CD4-positive, alpha-beta memory T cell (primary cell): Measurements from ENCODE around the gene MPV17L2. TPM values are rescaled to one million over a fixed set of nuclear protein-coding genes. Genes with fewer than 3 reads are reported as not detected.

Source experiments
- CTCF ChIA-PET: fragments of 350-600 bp; sonication (Branson Sonifier 250); formaldehyde crosslinking; loops from one replicate; lab custom pipeline; 2021; ENCODE audit warnings: inconsistent platforms; ENCODE audit not compliant: partially characterized antibody; lab: Charles Lee
- POLR2A ChIA-PET: fragments of 350-600 bp; sonication (Branson Sonifier 250); formaldehyde crosslinking; loops from one replicate; lab custom pipeline; 2021; ENCODE audit not compliant: partially characterized antibody; lab: Charles Lee
- DNase-seq, 5 donors: peaks; one replicate each; pipeline versions ENCODE4 v3.0.0 to v3.0.0-alpha.2; 2020 to 2022; ENCODE audit warnings: mixed read lengths in 1 of 5
- H3K27ac ChIP-seq: one replicate; pipeline ENCODE4 v1.7.0; 2013; ENCODE audit warnings: low read depth, low read length
- H3K27me3 ChIP-seq: 2 replicates; pipeline ENCODE4 v1.7.0; 2013; ENCODE audit warnings: mild to moderate bottlenecking, low read length, moderate library complexity; ENCODE audit not compliant: insufficient read depth
- H3K36me3 ChIP-seq: 2 replicates; pipeline ENCODE4 v1.7.0; 2013; ENCODE audit warnings: mild to moderate bottlenecking, low read length, moderate library complexity; ENCODE audit not compliant: insufficient read depth
- H3K4me1 ChIP-seq: 2 replicates; pipeline ENCODE4 v1.7.0; 2013; ENCODE audit warnings: mild to moderate bottlenecking, low read length, moderate library complexity; ENCODE audit not compliant: insufficient read depth
- H3K4me3 ChIP-seq, 2 donors: one replicate each; pipeline ENCODE4 v1.7.0; 2013; ENCODE audit warnings: low read length in 2 of 2, mild to moderate bottlenecking in 1 of 2
- H3K9me3 ChIP-seq, 2 donors: one replicate each; pipeline ENCODE4 v1.7.0; 2013; ENCODE audit warnings: low read length in 2 of 2, control low read depth in 1 of 2; ENCODE audit not compliant: control insufficient read depth in 1 of 2
- H3K27ac Mint-ChIP-seq, 7 donors: one replicate each; pipeline ENCODE4 v1.8.0; 2020 to 2021; ENCODE audit warnings: mixed read lengths in 7 of 7, mild to moderate bottlenecking in 6 of 7, inconsistent platforms in 3 of 7, moderate library complexity in 3 of 7
- H3K27me3 Mint-ChIP-seq, 2 donors: one replicate each; pipeline ENCODE4 v1.8.0; 2020 to 2021; ENCODE audit warnings: mixed read lengths in 2 of 2
- H3K36me3 Mint-ChIP-seq, 2 donors: one replicate each; pipeline ENCODE4 v1.8.0; 2020 to 2021; ENCODE audit warnings: mixed read lengths in 2 of 2, inconsistent platforms in 1 of 2, mild to moderate bottlenecking in 1 of 2
- H3K4me1 Mint-ChIP-seq, 4 donors: one replicate each; pipeline ENCODE4 v1.8.0; 2020 to 2021; ENCODE audit warnings: mixed read lengths in 4 of 4, mild to moderate bottlenecking in 1 of 4
- H3K4me3 Mint-ChIP-seq, 8 donors: one replicate each; pipeline ENCODE4 v1.8.0; 2020 to 2021; ENCODE audit warnings: mixed read lengths in 8 of 8, mild to moderate bottlenecking in 7 of 8, moderate library complexity in 6 of 8, inconsistent platforms in 3 of 8
- H3K9me3 Mint-ChIP-seq, 8 donors: one replicate each; pipeline ENCODE4 v1.8.0; 2020 to 2021; ENCODE audit warnings: mixed read lengths in 8 of 8, mild to moderate bottlenecking in 5 of 8, inconsistent platforms in 3 of 8, moderate library complexity in 1 of 8
- intact Hi-C: fragments of 100-400 bp; cut with micrococcal nuclease; formaldehyde crosslinking; loops from one replicate; pipeline ENCODE4 v1.15.1; 2023
- polyA plus RNA-seq, 2 donors: library from polyadenylated mRNA; unstranded; fragments of 300-500 nt; fragmentation: Illumina TruSeq; gene quantifications; one replicate each; pipeline ENCODE4 v1.2.3, GENCODE V29; 2021
- total RNA-seq, 2 experiments: library from RNA; stranded (reverse); gene quantifications; one replicate each; pipeline ENCODE4 v1.2.3, GENCODE V29; 2021

The MPV17L2 gene
- total and polyA plus RNA-seq, 4 experiments from 2014 or later = 7.6 to 13.7 (median 9.1) TPM

DNA sequence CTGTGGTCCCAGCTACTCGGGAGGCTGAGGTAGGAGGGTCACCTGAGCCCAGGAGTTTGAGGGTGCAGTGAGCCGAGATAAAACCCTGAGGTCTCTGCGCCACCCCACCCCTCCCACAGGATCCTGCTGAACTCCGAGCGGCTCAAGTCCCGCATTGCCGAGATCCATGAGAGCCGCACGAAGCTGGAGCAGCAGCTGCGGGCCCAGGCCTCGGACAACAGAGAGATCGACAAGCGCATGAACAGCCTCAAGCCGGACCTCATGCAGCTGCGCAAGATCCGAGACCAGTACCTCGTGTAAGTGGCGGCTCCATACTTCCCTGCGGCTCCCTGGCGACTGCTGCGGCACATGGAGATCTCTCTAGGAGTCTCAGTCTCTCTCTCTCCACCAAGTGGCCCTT, 26.0 kb upstream of the MPV17L2 start:
- Histone ChIP-seq H3K9me3 (no peaks in the 10 kb centered on the region), H3K4me1 (no peaks in the 10 kb centered on the region), H3K36me3 (peaks cover 12% of the 10 kb centered on the region), H3K27ac (no peak overlapping the region), H3K4me3 (no peak overlapping the region), H3K27me3 (no peaks in the 10 kb centered on the region)
- Mint-ChIP-seq H3K27ac (no peak overlapping the region), H3K27me3 (no peaks in the 10 kb centered on the region), H3K9me3 (no peaks in the 10 kb centered on the region), H3K36me3 (peaks cover 25 to 29% of the 10 kb centered on the region in 2 donors), H3K4me3 (no peak overlapping the region), H3K4me1 (peaks cover 2 to 5% (median 3%) of the 10 kb centered on the region in 4 donors)
- ChIA-PET POLR2A (interaction anchor here (0.9 to 1.1 kb wide), 2 partner anchors 54 to 70 kb away, joined by 3 read pairs; partner anchors contain the start of gene MAST3), CTCF (interaction anchor here (1.2 to 12.0 kb wide), 3 partner anchors 25 to 56 kb away, joined by 4 to 125 read pairs (median 4); no protein-coding TSS in a partner anchor)
- DNase-seq = no peak
- intact Hi-C loops = loop anchor here (10.0 kb wide), 1 partner anchor 222 kb away; no protein-coding TSS in a partner anchor

DNA sequence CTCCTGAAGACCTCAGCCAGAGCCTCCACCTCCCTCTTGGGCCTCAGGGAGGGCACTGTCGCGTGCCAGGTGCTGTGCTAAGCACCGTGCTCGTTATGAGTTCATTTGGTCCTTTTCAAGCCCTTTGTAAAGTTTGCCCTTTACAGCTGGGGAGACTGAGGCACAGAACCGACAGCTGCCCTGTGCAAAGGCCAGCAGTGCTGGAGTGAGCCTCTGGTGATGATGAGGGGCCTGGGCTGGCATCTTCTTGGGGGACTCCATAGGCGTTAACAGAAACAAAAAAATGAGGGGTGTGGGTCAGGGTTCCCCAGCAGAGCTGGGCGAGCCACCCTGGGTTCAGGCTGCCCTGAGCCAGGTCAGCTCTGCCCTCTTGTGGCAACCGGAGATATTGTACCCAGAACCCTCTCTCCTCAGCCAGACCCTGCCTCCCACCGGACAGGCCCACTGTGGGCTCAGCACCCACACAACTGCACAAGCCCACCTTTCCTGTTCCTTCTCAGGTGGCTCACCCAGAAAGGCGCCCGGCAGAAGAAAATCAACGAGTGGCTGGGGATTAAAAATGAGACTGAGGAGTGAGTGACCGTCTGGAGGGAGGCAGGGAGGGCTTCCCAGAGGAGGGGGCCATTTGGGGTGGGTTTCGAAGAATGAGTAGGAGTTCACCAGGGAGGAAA, 24.9 kb upstream of the MPV17L2 start:
- intact Hi-C loops = loop anchor here (1.0 to 10.0 kb wide), 3 partner anchors 55 to 223 kb away; no protein-coding TSS in a partner anchor
- H3K27ac Mint-ChIP-seq = peak overlapping the region in 6 of 7 donors; percentile 4 to 70 (median 34)
- CTCF ChIA-PET = interaction anchor here (0.7 to 12.0 kb wide), 13 partner anchors 13 to 161 kb away, joined by 3 to 125 read pairs (median 4); a partner anchor contains a TSS
- Histone ChIP-seq H3K27me3 (no peaks in the 10 kb centered on the region), H3K27ac (no peak overlapping the region), H3K9me3 (no peaks in the 10 kb centered on the region), H3K36me3 (peaks cover 9% of the 10 kb centered on the region), H3K4me1 (peaks cover under 1% of the 10 kb centered on the region), H3K4me3 (no peak overlapping the region)
- H3K4me3 Mint-ChIP-seq = no peak overlapping the region
- H3K36me3 Mint-ChIP-seq = peaks cover 24 to 25% of the 10 kb centered on the region in 2 donors
- H3K27me3 Mint-ChIP-seq = no peaks in the 10 kb centered on the region
- peak in 4 of 5 donors; percentile 56 to 62 (median 56) for DNase-seq
- POLR2A ChIA-PET = interaction anchor here (0.6 to 1.2 kb wide), 5 partner anchors 24 to 73 kb away, joined by 3 to 6 read pairs (median 3); no protein-coding TSS in a partner anchor
- no peaks in the 10 kb centered on the region for H3K9me3 Mint-ChIP-seq
- peaks cover 2 to 8% (median 4%) of the 10 kb centered on the region in 4 donors for H3K4me1 Mint-ChIP-seq

DNA sequence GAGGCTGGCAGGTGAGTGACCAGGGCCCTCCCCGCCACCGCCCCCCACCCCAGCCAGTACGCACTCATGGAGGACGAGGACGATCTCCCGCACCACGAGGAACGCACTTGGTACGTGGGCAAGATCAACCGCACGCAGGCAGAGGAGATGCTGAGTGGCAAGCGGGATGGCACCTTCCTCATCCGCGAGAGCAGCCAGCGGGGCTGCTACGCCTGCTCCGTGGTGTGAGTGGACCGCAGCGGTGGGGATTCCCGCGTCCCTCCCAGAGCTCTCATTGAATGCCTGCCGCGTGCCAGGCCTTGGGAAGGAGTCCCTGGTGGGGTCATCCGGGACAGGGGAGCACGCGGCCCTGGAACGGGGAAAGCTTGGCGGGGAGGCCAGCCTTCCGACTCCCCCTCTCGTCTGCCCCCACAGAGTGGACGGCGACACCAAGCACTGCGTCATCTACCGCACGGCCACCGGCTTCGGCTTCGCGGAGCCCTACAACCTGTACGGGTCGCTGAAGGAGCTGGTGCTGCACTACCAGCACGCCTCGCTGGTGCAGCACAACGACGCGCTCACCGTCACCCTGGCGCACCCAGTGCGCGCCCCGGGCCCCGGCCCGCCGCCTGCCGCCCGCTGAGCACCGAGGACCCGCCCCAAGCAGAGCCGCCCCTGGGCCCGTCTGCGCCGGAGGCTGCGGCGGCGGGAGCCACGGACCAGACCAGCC, 24.2 kb upstream of the MPV17L2 start:
- Mint-ChIP-seq H3K27ac (no peak overlapping the region), H3K4me3 (no peak overlapping the region), H3K36me3 (peaks cover 20 to 21% of the 10 kb centered on the region in 2 donors), H3K4me1 (peaks cover 3 to 8% (median 5%) of the 10 kb centered on the region in 4 donors), H3K27me3 (no peaks in the 10 kb centered on the region), H3K9me3 (no peaks in the 10 kb centered on the region)
- peaks cover 4% of the 10 kb centered on the region for H3K4me1 ChIP-seq
- ChIA-PET POLR2A (interaction anchor here (0.6 to 1.2 kb wide), 5 partner anchors 23 to 72 kb away, joined by 3 to 6 read pairs (median 3); no protein-coding TSS in a partner anchor), CTCF (interaction anchor here (1.1 to 12.0 kb wide), 7 partner anchors 17 to 162 kb away, joined by 3 to 125 read pairs (median 5); a partner anchor contains a TSS)
- no peaks in the 10 kb centered on the region for H3K27me3 ChIP-seq
- H3K9me3 ChIP-seq = no peaks in the 10 kb centered on the region
- no peak overlapping the region for H3K4me3 ChIP-seq
- no peak for DNase-seq
- peaks cover 7% of the 10 kb centered on the region for H3K36me3 ChIP-seq
- no peak overlapping the region for H3K27ac ChIP-seq
- intact Hi-C loops = loop anchor here (1.0 to 10.0 kb wide), 3 partner anchors 56 to 224 kb away; no protein-coding TSS in a partner anchor

DNA sequence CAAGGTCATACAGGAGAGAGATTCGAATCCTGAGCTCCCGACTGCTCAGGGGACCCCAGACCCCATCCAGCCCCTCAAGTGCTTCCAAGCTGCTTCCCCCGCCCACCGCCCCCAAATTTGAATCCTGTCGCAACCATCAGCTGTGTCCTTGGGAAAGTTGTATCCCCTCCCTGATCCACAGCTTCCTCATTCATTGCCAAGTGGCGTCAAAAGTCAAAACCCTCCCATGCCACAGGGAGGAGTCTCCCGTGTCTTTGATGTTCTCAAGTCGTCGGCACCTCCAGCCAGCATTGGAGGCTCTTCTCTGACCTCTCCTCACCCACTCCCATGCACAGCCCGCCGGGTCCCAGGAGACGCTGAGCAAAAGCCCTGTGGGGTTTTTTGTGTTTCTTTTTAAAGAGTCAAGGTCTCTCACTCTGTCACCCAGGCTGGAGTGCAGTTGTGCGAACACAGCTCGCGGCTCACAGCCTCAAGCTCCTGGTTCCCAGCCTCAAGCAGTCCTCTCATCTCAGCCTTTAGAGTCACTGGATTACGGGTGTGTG, 22.2 kb upstream of the MPV17L2 start:
- POLR2A ChIA-PET = interaction anchor here (1.2 kb wide), 1 partner anchor 21 kb away, joined by 4 read pairs; no protein-coding TSS in a partner anchor
- intact Hi-C loops = no loop called here

DNA sequence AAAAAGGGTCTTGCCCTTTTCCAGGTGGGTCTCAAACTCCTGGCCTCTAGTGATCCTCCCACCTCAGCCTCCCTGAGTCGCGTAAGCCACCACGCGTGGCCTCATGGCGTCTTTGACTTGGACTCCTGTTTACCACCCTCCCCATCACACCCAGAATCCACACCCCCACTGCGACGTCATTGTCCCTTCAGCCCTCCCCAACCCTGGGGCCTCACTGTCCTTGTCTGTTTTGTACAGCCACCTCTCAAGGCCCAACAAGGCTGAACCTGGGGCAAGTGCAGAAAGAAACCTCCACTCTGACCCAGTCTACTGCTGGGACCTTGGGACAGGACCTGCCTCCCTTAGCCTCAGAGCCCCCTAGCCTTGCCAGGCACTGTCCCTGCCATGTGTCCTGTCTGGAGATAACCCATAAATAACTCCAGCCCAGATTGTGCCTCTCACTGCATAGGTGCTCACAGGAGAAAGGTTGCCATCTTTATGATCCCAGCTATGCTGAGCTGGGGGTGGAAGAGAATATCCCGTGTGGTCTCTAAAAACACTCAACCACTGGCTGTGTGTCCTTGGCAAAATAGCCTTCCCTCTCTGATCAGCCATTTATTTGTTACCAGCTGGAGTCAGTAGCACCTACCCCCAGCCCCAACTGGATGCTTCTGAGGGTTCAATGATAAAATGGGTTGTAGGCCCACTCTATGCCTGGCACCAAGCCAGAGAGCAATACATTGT, 21.3 kb upstream of the MPV17L2 start:
- H3K27me3 ChIP-seq = no peaks in the 10 kb centered on the region
- no peaks in the 10 kb centered on the region for H3K36me3 ChIP-seq
- peaks cover 18% of the 10 kb centered on the region for H3K4me1 ChIP-seq
- no peak overlapping the region for H3K27ac ChIP-seq
- H3K27me3 Mint-ChIP-seq = no peaks in the 10 kb centered on the region
- no peak for DNase-seq
- intact Hi-C loops = loop anchor here (2.0 kb wide), 1 partner anchor 21 kb away; the partner anchor contains the start of gene MPV17L2
- POLR2A ChIA-PET = interaction anchor here (0.5 kb wide), 1 partner anchor 108 kb away, joined by 4 read pairs; no protein-coding TSS in a partner anchor
- CTCF ChIA-PET = interaction anchor here (1.2 to 3.1 kb wide), 3 partner anchors 8 to 59 kb away, joined by 3 to 20 read pairs (median 3); no protein-coding TSS in a partner anchor
- H3K27ac Mint-ChIP-seq = peak overlapping the region in 4 of 7 donors; percentile 15 to 68 (median 53)
- peaks cover 17% of the 10 kb centered on the region in 2 donors for H3K36me3 Mint-ChIP-seq
- H3K4me3 Mint-ChIP-seq = peak overlapping the region in 2 of 8 donors; percentile 5 to 6
- peaks cover 5 to 24% (median 13%) of the 10 kb centered on the region in 4 donors for H3K4me1 Mint-ChIP-seq
- H3K9me3 ChIP-seq = no peaks in the 10 kb centered on the region
- H3K9me3 Mint-ChIP-seq = no peaks in the 10 kb centered on the region
- H3K4me3 ChIP-seq = no peak overlapping the region

More for the DNA sequence above, 22.2 kb upstream of the MPV17L2 start:
- H3K4me1 Mint-ChIP-seq = peaks cover 5 to 24% (median 13%) of the 10 kb centered on the region in 4 donors
- Histone ChIP-seq H3K4me1 (peaks cover 18% of the 10 kb centered on the region), H3K4me3 (no peak overlapping the region), H3K36me3 (peaks cover 4% of the 10 kb centered on the region), H3K9me3 (no peaks in the 10 kb centered on the region), H3K27ac (no peak overlapping the region), H3K27me3 (no peaks in the 10 kb centered on the region)
- H3K27me3 Mint-ChIP-seq = no peaks in the 10 kb centered on the region
- H3K36me3 Mint-ChIP-seq = peaks cover 18 to 22% of the 10 kb centered on the region in 2 donors
- peak overlapping the region in 4 of 7 donors; percentile 15 to 50 (median 46) for H3K27ac Mint-ChIP-seq
- H3K4me3 Mint-ChIP-seq = no peak overlapping the region
- DNase-seq = no peak
- H3K9me3 Mint-ChIP-seq = no peaks in the 10 kb centered on the region
- CTCF ChIA-PET = interaction anchor here (0.6 to 3.1 kb wide), 5 partner anchors 11 to 114 kb away, joined by 3 to 20 read pairs (median 3); no protein-coding TSS in a partner anchor
